Activated effector memory CD4-positive, alpha-beta T cell treated with Interleukin-2 at 50 U/mL for 16 hours (primary cell): ENCODE data around the gene CACNA1G.

Experiments used
- DNase-seq: peaks from one replicate; pipeline ENCODE4 v3.0.0-alpha.2; 2020

CACNA1G gene

DNA sequence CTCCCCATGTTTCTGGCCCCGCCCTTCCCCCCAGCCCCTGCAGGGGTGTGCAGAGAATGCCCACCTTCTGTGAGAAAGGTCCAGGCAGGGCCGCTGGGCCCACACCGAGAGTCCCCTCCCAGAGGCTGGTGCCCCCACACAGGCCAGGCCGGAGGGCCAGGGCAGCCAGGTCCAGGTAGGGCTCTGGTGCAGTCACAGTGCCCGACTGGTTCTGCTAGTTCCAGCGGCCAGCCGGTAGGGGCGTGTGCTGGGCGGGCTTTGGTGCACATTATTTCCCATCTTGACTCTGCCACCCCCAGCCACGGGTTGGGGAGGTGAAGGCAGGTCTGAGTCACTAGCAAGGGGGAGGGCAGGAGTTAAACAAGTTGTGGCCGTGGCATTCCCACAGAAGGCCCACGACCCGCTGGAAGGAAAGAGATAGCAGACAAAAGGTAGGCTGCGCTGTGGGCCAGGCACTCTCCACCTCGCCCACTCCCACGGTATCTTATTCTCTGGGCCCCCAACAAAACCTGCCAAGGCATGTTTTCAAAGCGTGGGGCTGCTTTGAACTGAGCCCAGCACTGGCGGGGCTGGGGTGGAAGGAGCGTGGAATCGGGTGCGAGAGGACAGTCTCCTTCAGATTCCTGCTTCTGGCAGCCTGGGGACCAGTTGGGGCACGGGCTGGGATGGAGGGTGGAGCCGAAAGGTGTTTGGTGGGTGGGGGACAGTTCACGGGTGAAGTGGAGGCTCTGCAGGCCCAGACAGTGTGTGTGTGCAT is 26.1 kb upstream of the CACNA1G start:
- no peak for DNase-seq

DNA sequence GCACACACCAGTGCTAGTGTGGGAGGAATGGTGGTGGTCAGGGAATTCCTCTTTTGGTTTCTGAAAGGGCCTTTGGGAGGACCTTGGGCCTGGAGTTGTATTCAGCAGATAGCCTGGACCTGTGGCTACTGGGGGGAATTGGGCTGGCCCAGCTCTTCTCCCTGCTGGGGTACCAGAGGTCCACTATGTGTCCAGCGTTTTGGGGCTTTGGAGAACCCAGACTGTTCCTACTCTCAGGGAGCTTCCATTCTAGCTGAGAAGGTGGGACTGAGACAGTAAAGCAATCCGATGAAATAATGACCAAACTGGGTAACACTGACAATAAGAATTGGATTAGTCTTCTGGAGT is 25.6 kb upstream of the CACNA1G start:
- DNase-seq, result no peak

DNA sequence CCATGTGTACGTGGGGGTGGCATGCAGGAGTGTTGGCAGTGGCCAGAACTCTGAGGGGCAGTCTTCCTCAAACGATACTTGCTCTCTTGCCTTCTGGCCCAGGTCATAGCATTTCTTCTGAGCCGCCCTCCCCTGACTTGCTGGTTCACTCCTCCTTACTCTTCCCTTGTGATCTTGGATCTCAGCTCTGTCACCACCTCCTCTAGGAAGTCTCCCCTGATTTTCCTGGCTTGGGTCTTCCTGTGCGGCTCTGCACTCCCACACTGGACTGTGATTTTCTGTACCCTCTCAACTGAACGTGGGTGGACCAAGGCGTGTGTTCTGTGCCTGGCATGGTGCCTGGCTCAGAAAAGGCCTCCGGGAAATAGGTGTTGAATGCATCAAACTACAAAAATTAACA is 25.1 kb upstream of the CACNA1G start:
- no peak for DNase-seq

DNA sequence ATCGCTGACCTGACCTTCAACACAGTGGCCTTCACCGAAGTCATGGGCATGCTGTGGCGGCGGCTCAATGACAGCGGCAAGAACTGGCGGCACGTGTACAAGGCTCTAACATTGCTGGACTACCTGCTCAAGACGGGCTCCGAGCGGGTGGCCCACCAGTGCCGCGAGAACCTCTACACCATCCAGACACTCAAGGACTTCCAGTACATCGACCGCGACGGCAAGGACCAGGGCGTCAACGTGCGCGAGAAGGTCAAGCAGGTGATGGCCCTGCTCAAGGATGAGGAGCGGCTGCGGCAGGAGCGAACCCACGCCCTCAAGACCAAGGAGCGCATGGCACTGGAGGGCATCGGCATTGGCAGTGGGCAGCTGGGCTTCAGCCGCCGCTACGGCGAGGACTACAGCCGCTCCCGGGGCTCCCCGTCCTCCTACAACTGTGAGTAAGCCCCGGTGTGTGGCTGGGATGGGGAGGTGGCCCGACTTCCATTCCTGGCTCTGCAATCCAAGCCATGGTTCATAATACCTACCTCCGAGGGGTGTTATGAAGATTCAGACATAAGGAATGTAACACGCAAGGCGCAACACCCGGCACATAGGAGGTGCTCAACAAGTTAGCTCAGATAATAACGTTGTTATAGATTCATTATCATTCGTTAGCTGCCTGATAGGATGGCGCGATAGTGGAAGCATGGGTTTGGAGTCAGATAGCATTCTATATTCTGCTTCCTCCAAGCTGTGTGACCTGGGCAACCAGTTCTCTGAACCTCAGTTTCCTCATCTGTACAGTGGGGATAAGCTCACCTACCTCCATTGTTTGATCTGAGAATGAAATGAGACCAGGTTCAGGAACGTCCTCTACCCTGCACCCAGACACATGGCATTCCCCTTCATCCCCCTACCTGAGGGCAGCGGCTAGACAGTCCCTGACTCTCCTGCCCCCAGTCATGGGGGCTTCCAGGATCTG is 23.6 kb upstream of the CACNA1G start:
- DNase-seq, result no peak

DNA sequence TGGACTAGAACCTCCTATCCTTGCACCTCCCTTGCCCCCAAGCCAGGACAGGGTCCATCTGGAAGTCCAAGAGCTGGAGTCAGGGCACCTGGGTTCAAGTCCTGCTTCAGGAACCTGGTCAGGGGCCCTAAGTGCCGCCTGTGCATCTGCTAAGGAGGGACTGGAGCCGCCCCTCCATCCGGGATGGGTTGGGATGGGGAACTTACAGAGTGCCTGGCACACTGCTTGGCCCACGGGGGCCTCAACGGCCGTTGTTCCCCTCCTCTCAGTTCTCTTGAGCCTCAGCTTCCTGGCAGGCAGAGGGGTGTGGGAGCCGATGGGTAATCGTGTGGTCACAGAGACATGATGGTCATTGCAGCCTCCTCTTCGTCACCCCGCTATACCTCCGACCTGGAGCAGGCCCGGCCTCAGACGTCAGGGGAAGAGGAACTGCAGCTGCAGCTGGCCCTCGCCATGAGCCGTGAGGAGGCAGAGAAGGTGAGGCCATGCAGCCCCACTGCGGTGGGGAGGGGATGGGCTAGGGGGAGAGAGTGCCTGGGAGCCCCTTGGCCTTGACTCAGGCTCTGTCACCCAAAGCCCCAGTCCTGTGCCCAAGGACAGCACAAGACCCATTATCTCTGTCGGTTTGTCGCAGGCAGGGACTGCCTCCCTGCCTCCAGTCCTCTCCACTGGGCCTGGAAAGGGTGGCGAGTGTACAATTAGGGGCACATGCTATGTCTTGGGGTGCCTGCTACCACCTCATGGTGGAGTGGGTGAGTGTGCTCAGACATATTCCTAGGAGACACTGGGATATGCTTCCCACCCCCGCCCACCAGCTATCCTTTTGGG is 22.6 kb upstream of the CACNA1G start:
- DNase-seq, result no peak

DNA sequence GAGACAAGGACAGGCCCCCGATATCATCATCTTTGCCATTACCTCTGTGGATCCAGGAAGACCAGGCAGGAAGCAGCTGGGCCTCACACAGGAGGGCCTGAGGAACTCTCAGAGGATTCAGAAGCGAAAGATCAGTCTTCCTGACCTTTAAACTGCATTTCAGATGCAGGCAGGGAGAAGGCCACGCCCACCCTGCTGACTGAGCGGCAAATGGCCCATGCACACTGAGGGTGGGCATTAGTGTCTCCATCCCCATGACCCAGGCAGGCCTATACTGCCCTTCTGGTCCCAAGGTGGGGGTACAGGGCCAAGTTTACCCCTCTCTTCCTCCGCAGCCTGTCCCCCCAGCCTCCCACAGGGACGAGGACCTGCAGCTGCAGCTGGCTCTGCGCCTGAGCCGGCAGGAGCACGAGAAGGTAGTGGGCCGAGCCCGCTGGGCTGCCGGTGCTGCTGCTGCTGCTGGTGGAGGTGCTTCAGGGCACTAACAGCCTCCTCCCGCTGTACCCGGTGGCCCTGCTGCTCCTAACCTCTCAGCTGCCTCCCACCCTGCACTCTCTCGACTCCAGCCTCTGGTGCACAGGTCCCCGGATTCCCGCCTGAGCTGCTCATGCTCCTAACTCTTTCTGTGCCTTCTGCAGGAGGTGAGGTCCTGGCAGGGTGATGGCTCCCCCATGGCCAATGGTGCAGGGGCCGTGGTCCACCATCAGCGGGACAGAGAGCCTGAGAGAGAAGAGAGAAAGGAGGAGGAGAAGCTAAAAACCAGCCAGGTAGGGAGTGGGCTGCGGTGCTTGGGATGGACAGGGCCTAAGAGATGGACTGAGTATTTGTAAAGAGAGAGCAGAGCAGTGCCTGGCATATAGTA is 21.7 kb upstream of the CACNA1G start:
- DNase-seq, result no peak

DNA sequence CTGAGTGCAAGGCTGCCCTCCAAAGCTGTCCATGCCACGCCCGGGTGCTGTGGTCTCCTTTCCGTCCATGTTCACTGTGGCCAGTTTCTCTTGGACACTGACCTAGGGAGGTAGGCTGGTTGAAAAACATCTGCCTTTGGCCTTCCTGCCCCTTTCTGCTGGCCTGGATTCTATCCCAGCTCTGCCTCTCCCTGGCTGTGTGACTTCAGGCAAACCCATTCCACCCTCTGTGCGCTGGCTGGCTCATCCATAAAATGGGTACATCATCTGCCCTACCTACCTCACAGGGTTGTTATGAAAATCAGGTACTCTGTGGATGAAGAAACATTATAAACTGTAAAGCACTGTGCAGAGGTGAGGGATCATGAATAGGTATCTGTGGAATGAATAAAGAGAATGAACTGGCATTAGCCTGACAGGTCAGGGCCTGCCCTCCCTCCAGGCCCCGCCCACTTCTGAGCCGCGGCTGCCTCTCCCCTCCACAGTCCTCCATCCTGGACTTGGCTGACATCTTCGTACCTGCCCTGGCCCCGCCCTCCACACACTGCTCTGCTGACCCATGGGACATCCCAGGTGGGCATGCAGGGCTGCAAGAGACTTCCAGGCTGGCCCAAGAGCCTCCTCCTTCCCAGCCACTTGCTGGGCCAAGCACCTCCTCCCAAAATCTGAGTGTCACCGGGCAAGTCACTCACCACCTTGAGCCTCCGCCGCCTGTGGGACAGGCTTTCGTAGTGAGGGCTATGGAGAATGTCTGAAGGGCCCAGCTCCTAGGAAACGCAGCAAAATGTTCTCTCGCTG is 20.6 kb upstream of the CACNA1G start:
- DNase-seq, result no peak

DNA sequence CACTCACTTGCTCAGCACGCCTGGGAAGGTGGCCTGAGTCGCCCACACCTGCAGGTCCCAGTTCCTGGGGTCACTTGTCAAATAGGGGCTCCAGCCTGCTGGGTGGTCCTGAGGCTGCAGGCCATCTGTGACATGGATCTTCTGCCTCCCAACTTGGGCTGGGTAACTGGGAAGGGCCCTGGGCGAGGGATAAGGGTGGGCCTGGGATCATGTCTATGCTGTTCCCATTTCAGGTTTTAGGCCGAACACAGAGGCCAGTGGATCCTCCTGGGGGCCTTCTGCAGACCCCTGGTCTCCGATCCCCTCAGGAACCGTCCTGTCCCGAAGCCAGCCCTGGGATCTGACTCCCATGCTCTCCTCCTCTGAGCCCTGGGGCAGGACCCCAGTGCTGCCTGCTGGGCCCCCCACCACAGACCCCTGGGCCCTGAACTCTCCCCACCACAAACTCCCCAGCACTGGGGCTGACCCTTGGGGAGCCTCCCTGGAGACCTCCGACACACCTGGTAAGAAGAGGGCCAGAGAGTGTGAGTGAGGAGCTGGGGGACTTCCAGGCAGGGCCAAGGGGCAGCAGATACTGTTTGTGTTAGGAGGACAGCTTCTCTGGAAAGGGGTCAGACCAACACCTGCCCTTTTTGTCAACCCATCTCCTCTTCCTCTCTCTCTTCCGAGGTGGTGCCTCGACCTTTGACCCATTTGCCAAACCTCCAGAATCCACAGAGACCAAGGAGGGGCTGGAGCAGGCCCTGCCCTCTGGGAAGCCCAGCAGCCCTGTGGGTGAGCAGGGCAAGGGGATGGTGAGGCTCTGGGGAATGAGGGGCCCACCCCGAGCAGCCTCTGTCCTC is 19.7 kb upstream of the CACNA1G start:
- no peak for DNase-seq

DNA sequence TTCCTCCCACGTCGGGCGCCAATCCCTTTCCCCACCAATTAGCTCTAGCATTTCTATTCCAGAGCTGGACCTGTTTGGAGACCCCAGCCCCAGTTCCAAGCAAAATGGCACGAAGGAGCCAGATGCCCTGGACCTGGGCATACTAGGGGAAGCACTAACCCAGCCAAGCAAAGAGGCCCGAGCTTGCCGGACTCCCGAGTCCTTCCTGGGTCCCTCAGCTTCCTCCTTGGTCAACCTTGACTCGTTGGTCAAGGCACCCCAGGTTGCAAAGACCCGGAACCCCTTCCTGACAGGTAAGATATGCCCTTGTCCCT is 19.2 kb upstream of the CACNA1G start:
- no peak for DNase-seq

DNA sequence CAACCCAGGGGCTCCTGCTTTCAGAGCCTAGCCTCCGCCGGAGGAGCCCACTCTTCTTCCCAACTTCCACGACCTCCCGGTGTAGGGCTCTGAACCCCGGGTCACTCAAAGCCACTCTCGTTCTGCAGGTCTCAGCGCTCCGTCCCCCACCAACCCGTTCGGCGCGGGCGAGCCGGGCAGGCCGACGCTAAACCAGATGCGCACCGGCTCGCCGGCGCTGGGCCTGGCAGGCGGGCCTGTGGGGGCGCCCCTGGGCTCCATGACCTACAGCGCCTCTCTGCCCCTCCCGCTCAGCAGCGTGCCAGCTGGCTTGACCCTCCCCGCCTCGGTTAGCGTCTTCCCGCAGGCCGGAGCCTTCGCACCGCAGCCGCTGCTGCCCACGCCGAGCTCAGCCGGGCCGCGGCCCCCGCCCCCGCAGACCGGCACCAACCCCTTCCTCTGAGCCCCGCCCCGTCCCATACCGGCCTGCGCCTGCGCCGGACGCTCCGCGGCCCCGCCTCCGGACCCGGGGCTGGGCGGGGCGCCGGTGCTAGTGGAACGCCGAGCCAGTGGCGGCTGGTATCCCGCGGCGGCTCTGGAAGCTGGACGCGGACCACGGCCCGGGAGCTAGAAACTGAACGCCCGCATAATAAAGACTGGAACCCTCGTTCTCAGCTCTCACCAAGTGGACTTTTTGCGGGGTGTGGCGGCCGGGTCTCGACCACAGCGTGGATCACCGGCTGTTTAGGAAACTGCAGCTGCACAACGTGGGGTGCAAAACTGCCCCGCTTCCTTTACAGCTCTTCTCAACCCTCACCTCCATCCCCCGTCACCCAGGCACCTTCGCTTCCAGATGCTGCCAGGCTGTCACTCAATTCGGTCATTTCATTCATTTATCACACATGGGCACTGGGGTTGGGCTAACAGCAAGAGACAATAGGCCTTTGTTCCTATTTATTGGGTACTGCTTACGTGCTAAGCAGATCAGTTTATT is 18.5 kb upstream of the CACNA1G start:
- DNase-seq, result peak; percentile 84

DNA sequence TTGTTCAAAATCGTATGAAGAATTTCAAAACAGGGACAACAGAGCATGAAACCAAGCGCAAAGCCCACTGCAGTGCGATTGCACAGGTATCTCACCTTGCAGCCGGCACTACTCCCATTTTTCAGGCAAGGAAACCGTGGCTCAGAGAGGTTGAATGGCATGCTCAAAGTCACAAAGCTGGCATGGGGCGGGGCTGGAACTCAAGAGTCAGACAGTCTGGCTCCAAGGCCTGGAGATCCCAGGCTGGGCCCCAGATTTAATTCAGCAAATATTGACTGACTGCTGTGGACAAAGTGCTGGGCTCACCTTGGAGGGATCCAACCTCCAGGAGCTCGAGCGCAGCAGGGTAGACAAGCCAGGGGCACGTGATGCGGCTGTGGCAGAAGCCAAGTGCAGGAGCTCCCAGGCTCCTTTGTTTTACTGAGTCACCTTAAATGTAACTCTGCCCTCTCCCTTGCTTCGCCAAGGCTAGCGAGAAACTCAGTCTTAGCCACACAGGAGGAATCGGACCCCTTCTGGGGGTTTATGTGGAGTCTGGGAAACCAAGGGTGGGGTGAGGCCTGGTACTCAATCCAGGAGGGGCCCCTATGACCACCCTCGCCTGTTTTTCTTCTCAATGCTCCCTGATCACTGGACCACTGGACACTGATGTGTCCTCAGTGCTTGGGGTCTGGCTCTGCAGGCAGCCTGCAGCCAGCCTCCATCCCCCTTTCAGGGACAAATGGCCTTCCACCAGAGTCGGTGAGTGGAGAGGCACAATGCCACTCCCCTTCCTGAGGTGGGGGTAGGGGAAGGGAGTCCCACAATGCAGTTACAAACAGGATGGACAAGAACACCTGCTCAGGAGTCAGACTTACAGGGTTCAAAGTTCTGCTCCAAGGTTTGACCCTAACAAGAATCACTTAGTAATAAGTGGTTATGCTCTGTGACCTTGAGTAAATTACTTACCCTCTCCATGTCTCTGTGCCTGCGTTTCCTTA is 17.4 kb upstream of the CACNA1G start:
- DNase-seq, result no peak

DNA sequence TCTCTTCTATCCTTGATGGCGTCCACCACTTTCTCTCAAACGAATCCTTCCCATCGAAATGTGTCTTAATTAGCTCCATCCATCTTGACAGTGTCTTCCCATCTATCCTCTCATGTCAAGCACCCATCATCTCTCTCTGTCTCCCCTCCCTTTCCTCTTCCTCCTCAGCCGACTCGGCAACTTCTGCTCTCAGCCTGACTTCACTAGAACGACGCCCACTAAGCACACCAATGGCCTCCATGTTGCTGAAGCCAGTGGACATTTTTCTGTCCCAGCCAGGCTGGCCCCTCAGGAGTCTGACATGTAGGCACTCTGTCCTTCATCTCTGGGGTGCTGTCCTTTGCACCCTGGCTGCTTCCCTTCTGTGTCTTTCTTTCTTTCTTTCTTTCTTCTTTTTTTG is 16.0 kb upstream of the CACNA1G start:
- DNase-seq, result no peak

DNA sequence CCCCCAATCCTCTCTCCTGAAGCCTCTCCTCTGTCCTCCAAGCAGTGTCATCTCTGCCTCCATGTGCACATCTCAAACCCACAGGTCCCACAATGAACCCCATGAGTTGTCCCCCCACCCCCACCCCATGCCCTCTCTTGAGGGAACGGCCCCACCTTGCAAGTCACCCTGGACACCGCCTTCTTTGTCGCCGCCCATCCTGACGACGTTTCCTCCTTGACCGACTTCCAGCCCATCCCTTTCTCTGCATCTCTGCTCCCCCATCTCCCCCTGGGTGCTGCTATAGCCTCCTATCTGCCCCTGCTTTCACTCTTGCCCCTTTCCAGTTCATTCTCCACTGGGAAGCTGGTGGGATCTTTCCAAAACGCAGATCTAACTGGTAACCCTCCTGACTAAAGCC is 15.2 kb upstream of the CACNA1G start:
- DNase-seq, result no peak

DNA sequence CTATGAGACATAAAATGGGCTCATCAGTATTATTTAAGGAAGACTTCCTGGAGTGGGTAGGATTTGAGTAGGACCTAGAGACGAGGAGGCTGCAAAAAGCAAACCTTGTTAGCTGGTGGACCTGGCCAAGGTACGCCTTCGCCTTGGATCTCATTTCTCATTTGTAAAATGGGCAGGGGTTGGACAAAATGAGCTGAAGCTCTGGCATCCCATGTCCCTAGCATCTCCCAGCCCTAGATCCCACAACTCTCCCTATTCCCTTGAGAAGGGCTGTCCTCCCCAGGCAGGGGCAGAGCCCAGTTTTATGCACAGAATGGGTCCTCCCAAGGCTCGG is 13.8 kb upstream of the CACNA1G start:
- DNase-seq, result no peak

DNA sequence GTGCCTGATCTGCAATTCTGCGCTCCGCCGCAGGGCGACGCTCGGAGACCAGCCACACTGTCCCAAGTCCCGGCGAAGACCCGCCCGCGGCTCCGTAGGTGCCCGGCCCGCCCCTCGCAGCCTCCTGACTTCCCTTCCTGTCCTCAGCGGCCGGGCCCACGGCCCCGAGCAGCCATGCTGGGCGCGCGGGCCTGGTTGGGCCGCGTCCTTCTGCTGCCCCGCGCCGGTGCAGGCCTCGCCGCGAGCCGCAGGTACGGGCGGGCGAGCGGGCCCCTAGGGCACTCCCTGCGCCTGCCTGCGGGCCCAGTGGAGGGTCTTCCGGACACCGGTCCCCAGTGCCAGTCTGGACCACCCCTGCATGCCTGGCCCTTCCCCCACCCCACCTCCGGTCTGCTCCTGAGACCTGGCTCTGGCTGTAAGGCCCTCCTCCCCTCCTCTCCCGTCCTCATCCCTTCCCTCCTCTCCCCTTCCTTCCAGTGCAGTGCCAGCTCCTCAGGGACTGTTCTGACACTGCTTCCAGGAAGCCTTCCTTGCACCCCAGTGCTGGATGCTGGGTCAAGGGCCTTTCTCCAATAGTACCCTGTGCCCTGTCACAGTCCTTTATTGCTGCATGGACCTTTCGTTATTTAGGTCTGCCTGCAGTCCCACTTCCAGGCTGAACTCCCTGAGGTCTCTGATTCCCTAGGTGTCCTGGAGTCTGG is 13.3 kb upstream of the CACNA1G start, which contains the start of gene SPATA20:
Gene SPATA20 (plus strand): TSS at position 140 of the 701 bp plus-strand sequence. CDS start 35 bp downstream, at position 175.
- peak; percentile 80 for DNase-seq

DNA sequence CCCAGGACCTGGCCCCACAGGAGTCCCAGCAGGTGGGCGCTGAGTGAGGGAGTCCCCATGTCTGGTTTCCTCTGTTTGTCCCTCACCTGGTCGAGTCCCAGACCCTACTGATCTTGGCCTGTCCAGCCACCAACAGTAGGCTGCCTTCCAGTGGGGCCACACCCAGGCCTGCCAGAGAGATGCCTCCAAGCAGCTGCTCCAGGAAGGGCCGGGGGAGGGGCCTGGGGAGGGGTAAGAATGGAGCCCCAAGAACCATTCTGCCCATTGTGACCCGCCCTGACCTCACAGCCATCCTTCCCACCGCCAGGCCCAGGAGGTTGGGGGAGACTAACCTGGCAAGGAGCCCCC is 12.8 kb upstream of the CACNA1G start:
- no peak for DNase-seq

DNA sequence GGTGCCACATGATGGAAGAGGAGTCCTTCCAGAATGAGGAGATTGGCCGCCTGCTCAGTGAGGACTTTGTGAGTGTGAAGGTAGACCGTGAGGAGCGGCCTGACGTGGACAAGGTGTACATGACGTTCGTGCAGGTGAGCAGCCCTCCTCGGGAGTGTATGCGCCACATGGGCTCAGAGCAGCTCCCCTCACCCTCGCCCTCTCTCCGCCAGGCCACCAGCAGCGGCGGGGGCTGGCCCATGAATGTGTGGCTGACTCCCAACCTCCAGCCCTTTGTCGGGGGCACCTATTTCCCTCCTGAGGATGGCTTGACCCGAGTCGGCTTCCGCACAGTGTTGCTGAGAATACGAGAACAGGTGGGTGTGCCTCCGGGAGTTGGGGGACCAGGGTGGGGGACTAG is 11.7 kb upstream of the CACNA1G start:
- no peak for DNase-seq
